ENCODE data around the gene NBPF3.

Gene NBPF3

DNA sequence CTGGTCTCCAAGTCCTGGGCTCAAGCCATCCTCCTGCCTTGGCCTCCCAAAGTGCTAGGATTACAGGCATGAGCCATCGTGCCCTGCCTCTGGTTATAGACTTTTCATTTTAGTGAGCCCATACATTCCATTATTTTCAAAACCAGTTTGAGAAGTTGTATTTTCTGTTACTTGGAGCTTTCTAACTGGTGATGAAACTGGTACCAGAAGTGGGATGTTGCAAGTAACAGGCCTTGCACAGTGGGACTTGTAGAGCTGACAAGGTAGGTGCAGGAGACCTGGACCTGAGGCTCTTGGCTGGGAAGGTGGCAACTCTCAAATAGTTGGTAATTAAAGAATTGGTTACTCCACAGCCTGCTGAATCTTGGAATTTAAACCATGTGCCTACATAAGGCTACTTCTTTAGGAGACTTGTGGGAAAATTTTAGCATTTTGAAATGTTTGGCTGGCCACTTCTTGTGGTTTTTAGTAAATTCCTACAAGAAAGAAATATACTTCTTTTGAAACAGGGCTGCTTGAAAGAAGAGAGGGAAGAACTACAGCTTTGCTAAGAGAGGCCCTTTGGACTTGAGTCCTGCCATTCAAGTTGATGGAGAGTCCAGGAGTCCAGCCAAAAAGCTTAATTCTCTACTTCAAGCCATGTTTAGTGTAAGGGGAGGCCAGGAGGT, 59.5 kb downstream of the NBPF3 start:
- in situ Hi-C loops (cut with HindIII; ENCODE audit: low sequenced_read_pairs) = no loop called here
- no peak overlapping the region for H3K4me3 ChIP-seq (ENCODE audit: low read depth, low read length)
- DNase-seq (ENCODE audit: low read depth) = no peak
- TF ChIP-seq, protein P1, sequence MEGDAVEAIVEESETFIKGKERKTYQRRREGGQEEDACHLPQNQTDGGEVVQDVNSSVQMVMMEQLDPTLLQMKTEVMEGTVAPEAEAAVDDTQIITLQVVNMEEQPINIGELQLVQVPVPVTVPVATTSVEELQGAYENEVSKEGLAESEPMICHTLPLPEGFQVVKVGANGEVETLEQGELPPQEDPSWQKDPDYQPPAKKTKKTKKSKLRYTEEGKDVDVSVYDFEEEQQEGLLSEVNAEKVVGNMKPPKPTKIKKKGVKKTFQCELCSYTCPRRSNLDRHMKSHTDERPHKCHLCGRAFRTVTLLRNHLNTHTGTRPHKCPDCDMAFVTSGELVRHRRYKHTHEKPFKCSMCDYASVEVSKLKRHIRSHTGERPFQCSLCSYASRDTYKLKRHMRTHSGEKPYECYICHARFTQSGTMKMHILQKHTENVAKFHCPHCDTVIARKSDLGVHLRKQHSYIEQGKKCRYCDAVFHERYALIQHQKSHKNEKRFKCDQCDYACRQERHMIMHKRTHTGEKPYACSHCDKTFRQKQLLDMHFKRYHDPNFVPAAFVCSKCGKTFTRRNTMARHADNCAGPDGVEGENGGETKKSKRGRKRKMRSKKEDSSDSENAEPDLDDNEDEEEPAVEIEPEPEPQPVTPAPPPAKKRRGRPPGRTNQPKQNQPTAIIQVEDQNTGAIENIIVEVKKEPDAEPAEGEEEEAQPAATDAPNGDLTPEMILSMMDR (IDR thresholded peaks at IDR 0.05; ENCODE audit: low read depth, low read length, missing control alignments) = no peak

DNA sequence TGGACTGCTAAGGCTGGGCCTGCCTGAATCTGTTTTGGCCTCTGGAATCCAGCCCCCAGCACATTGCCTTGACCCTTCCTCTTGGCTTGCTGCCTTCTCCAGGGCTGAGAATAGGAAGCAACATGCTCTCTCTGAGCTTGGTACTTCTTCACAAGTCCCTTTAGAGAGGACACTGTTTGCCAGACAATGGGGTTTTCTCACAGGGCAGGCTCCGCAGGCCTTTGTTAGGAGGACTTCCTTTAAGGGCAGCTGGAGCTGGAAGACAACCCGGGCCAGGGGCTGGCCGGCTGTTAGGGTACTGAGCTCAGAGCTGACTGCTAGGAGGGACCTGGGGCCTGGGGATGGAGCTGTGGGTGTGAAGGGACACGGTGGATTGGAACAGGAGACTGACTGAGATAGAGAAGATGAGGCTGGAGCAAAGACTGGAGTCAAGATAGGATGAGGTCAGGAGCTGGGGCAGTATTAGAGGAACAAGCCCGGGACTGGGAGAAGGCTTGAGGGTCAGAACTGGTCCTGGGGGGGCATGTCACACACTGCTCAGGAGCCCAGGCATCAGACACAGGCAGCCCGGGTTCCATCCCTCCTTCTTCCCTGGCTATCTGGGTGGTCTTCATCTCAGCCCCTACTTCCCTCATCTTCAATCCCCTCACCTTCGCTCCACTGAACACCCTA, 63.9 kb downstream of the NBPF3 start:
- in situ Hi-C loops (cut with HindIII; ENCODE audit: low sequenced_read_pairs) = no loop called here
- DNase-seq (ENCODE audit: low read depth) = no peak
- no peak overlapping the region for H3K4me3 ChIP-seq (ENCODE audit: low read depth, low read length)
- TF ChIP-seq, protein P1 (IDR thresholded peaks at IDR 0.05; ENCODE audit: low read depth, low read length, missing control alignments) = no peak

DNA sequence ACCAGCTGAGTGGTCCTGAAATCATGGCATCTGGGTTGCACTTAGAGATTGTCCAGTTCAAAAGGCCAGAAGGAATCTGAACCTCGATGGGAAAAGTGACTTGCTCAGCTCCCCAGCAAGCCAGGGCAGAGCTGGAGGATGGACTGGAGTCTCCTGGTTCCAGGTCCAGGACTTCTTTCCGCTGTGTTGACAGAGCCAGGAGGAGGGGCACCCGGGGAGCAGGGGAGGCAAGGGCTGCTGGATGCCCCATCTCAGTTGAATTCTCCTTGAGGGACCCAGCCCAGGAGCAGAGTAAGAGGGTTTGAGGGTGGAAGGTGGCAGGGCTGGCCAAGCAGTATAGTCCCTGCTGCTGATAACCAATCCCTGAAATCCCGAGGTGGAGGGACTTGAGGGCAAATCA, 66.9 kb downstream of the NBPF3 start:
- TF ChIP-seq, protein P1 (IDR thresholded peaks at IDR 0.05; ENCODE audit: low read depth, low read length, missing control alignments) = no peak
- no peak for DNase-seq (ENCODE audit: low read depth)
- H3K4me3 ChIP-seq (ENCODE audit: low read depth, low read length) = no peak overlapping the region
- in situ Hi-C loops (cut with HindIII; ENCODE audit: low sequenced_read_pairs) = no loop called here

DNA sequence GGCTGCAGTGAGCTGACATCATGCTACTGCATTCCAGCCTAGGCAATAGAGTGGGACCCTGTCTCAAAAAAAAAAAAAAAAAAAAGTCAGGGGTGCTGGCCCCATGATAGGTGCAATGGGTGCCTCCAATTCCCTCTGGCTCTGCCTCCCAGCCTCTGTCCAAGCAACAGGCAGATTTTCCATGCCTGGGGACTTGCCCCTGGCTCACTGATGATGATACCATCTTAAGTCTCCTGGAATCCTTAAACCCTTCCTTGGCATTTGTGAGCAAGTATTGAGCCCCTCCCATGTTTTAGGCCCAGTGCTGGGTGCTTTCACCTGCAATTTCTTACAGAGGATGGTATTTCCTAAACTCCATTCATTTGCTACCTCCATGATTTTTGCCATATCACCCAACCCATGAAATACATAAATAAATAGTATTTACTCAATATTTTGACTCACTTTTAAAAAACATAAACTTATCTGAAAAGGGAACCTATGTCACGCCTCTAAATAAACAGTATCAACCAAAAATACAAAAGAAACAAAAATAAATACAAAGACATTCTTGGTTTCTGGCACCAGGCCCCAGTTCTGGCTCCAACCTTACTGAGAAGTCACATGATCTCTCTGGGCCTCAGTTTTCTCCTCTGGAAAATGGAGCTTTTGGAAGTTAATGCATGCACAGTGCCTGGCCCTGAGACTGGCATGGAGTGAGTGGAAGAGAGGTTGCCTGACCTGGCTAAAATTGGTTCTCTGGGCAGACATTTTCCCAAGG, 67.8 kb downstream of the NBPF3 start:
- TF ChIP-seq, protein P1 (IDR thresholded peaks at IDR 0.05; ENCODE audit: low read depth, low read length, missing control alignments) = no peak
- no peak for DNase-seq (ENCODE audit: low read depth)
- in situ Hi-C loops (cut with HindIII; ENCODE audit: low sequenced_read_pairs) = no loop called here
- no peak overlapping the region for H3K4me3 ChIP-seq (ENCODE audit: low read depth, low read length)

DNA sequence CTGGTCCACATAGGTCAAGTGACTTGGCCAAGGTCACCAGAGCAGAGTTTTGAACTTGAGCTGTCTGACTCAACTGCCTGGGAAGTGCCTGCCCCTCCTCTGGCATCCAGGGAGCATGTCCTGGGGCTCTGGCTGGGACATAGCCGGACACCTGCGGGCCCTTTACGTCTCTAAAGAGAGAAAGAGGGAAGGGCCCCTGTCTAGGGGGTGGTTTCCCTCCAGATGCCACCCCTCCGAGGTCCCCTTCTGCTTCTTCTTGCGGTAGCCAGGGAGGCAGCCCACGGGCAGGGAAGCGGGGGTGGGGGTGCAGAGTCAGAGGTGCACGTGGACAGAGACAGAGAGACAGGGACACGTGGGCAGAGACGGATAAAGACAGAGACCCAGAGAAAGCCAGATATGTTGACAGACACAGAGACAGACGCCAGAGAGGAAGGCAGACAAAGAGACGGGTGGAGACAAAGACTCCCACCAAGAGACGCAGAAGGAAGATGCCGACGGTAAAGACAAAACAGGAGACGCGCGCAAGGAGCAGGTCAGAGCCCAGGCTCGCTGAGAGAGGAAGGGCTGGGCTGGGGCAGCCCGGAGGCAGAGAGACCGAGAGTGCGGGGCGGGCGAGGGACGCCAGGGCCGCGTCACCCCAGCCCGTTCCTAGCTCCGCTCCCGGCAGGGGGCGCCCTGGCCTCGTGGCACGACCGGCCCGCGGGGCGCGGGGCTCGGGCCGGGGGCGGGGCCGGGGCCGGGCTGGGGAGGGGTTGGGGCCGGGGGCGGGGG, 68.8 kb downstream of the NBPF3 start:
- peak overlapping the region; percentile 35 for H3K4me3 ChIP-seq (ENCODE audit: low read depth, low read length)
- in situ Hi-C loops (cut with HindIII; ENCODE audit: low sequenced_read_pairs) = no loop called here
- no peak for DNase-seq (ENCODE audit: low read depth)
- TF ChIP-seq, protein P1 (IDR thresholded peaks at IDR 0.05; ENCODE audit: low read depth, low read length, missing control alignments) = peak; percentile 41

Data from astrocyte of the cerebellum (primary cell).